Ovary (tissue), 9 donors: ENCODE measurements around the gene SNRPE. TPM values are rescaled to one million over a fixed set of nuclear protein-coding genes. Genes with fewer than 3 reads are reported as not detected.

Experiments
- DNase-seq, 5 donors: peaks; one replicate each; pipeline ENCODE4 v3.0.0-alpha.2; 2019 to 2020
- H3K27ac ChIP-seq, 2 donors: fragments of 200-600 bp; one replicate each; pipeline versions ENCODE4 v1.5.1 to v1.8.0; 2019 to 2022
- H3K27me3 ChIP-seq: fragments of 200-600 bp; one replicate; pipeline ENCODE4 v1.8.0; 2022
- H3K36me3 ChIP-seq: fragments of 200-600 bp; sonication (generic); one replicate; pipeline ENCODE4 v1.5.1; 2019
- H3K4me1 ChIP-seq: one replicate; pipeline ENCODE4 v1.8.1; 2013; ENCODE audit warnings: mild to moderate bottlenecking, moderate library complexity; ENCODE audit not compliant: insufficient read depth
- H3K4me3 ChIP-seq: fragments of 200-600 bp; sonication (generic); one replicate; pipeline ENCODE4 v1.5.1; 2017
- H3K9me3 ChIP-seq, 2 donors: fragments of 200-600 bp in 1 of 2; sonication (generic) in 1 of 2; one replicate each; pipeline versions ENCODE4 v1.5.1 to v1.8.1; 2013 to 2019; ENCODE audit warnings: mild to moderate bottlenecking in 1 of 2, moderate library complexity in 1 of 2
- CTCF ChIP-seq, 3 donors: fragments of 450-650 bp in 2 of 3; fragments of 200-600 bp in 1 of 3; IDR thresholded peaks; one replicate each; pipeline versions ENCODE4 v1.5.1 to v1.8.0; 2016 to 2022; ENCODE audit warnings: antibody characterized with exemption in 3 of 3, mild to moderate bottlenecking in 1 of 3
- EP300 ChIP-seq: sonication (generic); formaldehyde crosslinking; IDR thresholded peaks from one replicate; pipeline ENCODE4 v1.6.1; 2017; ENCODE audit warnings: antibody characterized with exemption
- POLR2A ChIP-seq: fragments of 450-650 bp; IDR thresholded peaks from one replicate; pipeline ENCODE4 v1.6.1; 2017; ENCODE audit warnings: antibody characterized with exemption, mild to moderate bottlenecking, moderate library complexity
- WGBS, 3 donors: extraction: QIAGEN DNeasy Blood & Tissue Kit in 1 of 3; methylation state at CpG; one replicate each; pipeline versions ENCODE4 v1.1.5 to v1.1.7; 2013 to 2017; 5-methylcytosine and 5-hydroxymethylcytosine counted together
- intact Hi-C, 4 donors: fragments of 100-400 bp; cut with DNase I; formaldehyde crosslinking; loops; one replicate each; pipeline versions ENCODE4 v1.11.0 to v1.15.1; 2022 to 2023
- polyA plus RNA-seq, 2 donors: library from polyadenylated mRNA; stranded (reverse); fragments of 200-250 nt in 1 of 2; fragments of 350-450 nt in 1 of 2; fragmentation: Illumina TruSeq in 1 of 2; extraction: RNeasy Lipid Tissue Mini Kit (QIAGEN cat#74804) in 1 of 2; gene quantifications; one replicate each; pipeline ENCODE4 v1.2.3, GENCODE V29; 2013 to 2014
- small RNA-seq: library from RNA; depleted of rRNA; stranded (forward); fragments of <200 nt; gene quantifications from one replicate; pipeline ENCODE3, GENCODE V24; 2016
- total RNA-seq, 7 donors: library from RNA; depleted of rRNA in 2 of 7; stranded (reverse); fragments of >200 nt in 2 of 7; fragmentation: NEBNext Ultra II Directional in 3 of 7; extraction: Animal tissue kit (Norgen Biotek cat#: 25700) in 3 of 7; gene quantifications; one replicate each; pipeline versions ENCODE4 v1.1.0 to v1.2.4, GENCODE V29; 2016 to 2023
- donor health status: DM: no; HTN: no; CAD: no; lungs with moderate emphysema.
- donor health status: DM: no; HTN: no; CAD: no.
- donor health status: Bipolar disorder and iron deficiency.
- donor health status: DM: yes; HTN: yes; CAD: no.
- donor health status: DM: no; HTN: no; CAD: no.
- donor health status: DM: yes; HTN: yes; CAD: no.

Gene SNRPE
- total and polyA plus RNA-seq, 9 donors, result 72.5 to 168 (median 136) TPM

GRCh38 chr1:203915811-203916210 is 54.4 kb downstream of the SNRPE start:
- DNase-seq, result no peak
- Histone ChIP-seq H3K27ac (no peak overlapping the region), H3K36me3 (no peaks in the 10 kb centered on the region), H3K4me3 (no peak overlapping the region), H3K4me1 (no peaks in the 10 kb centered on the region), H3K27me3 (no peaks in the 10 kb centered on the region), H3K9me3 (no peaks in the 10 kb centered on the region)
- intact Hi-C loops, result no loop called here
- 77 to 88% (median 82%) methylated on average over 3 of the region's 3 CpGs for WGBS, 3 donors
- TF ChIP-seq POLR2A (no peak), CTCF (IDR thresholded peaks at IDR 0.05) (no peak), EP300 (no peak)

GRCh38 chr1:203916756-203917155 is 55.4 kb downstream of the SNRPE start:
- Histone ChIP-seq H3K27me3 (no peaks in the 10 kb centered on the region), H3K4me1 (no peaks in the 10 kb centered on the region), H3K4me3 (no peak overlapping the region), H3K27ac (no peak overlapping the region), H3K9me3 (no peaks in the 10 kb centered on the region), H3K36me3 (no peaks in the 10 kb centered on the region)
- intact Hi-C loops, result no loop called here
- no peak for DNase-seq
- 75 to 82% (median 76%) methylated on average over 2 of the region's 2 CpGs for WGBS, 3 donors
- TF ChIP-seq EP300, result no peak
- no peak for TF ChIP-seq POLR2A

Small RNAs within 50 kb of the gene (small RNA-seq; reads per million reads assigned to genes)
- gene HSPE1P6, result not detected

Other genes with a start within 250 kb of the SNRPE start
- 100 to 1,000 TPM in 3 of 7 donors, 10 to 100 TPM in 4; 49.4 to 121 (median 98.8) TPM for gene ATP2B4, start 234.8 kb upstream of the SNRPE start, total RNA-seq
- gene ATP2B4, start 234.8 kb upstream of the SNRPE start, polyA plus RNA-seq, result 100 to 1,000 TPM in 1 of 2 donors, 10 to 100 TPM in 1; 46.2 to 482 TPM
- under 1 TPM in 6 of 7 donors, not detected in 1; 0.11 to 0.48 (median 0.24) TPM for gene LAX1, start 96.4 kb upstream of the SNRPE start, total RNA-seq
- 1 to 10 TPM in 1 of 2 donors, under 1 TPM in 1; 0.13 to 1.2 TPM for gene LAX1, start 96.4 kb upstream of the SNRPE start, polyA plus RNA-seq
- 10 to 100 TPM; 19.9 to 39.1 (median 32.7) TPM for gene ZBED6, start 66.0 kb upstream of the SNRPE start, total RNA-seq
- gene ZBED6, start 66.0 kb upstream of the SNRPE start, polyA plus RNA-seq, result 10 to 100 TPM in 1 of 2 donors, 1 to 10 TPM in 1; 2.6 to 13.0 TPM
- gene ZC3H11A, start 66.0 kb upstream of the SNRPE start, total RNA-seq, result 100 to 1,000 TPM in 1 of 7 donors, 10 to 100 TPM in 6; 59.2 to 100 (median 63.2) TPM
- 10 to 100 TPM; 52.9 to 54.2 TPM for gene ZC3H11A, start 66.0 kb upstream of the SNRPE start, polyA plus RNA-seq
- gene SOX13, start 211.5 kb downstream of the SNRPE start, total RNA-seq, result 10 to 100 TPM; 12.0 to 43.0 (median 27.2) TPM
- gene SOX13, start 211.5 kb downstream of the SNRPE start, polyA plus RNA-seq, result 10 to 100 TPM; 16.4 to 20.8 TPM